ENCODE measurements around the gene NEXMIF. TPM values are rescaled to one million over a fixed set of nuclear protein-coding genes. Genes with fewer than 3 reads are reported as not detected.
A peak's percentile ranks its signal among the peaks of the same experiment; 100 is the strongest.
"Not testable (repeated sequence)": the region's sequence is repeated elsewhere in the genome, so short reads cannot be mapped to it uniquely, and the experiment has no call there.

The NEXMIF gene
- 0.29 and 0.35 TPM in 2 replicates for total RNA-seq (2014; rRNA removed; shearing (Covaris generic))
- polyA plus RNA-seq (2014; cell fraction: nucleus; rRNA removed): 0.05 and 0.13 TPM in 2 replicates

- peak; percentile 27 for DNase-seq (ENCODE audit: extremely low read depth, low read depth)
Measured at GRCh38 chrX:74925225-74926088, at the start of gene NEXMIF. Gene NEXMIF, minus strand, starts transcription at chrX:74925452.

GRCh38 chrX:74961962-74962361, 36.7 kb upstream of the NEXMIF start:
- not testable (repeated sequence) for DNase-seq (ENCODE audit: extremely low read depth, low read depth)

GRCh38 chrX:74949717-74950116, 24.5 kb upstream of the NEXMIF start:
- DNase-seq (ENCODE audit: extremely low read depth, low read depth): no peak

GRCh38 chrX:74940414-74940813, 15.2 kb upstream of the NEXMIF start:
- no peak for DNase-seq (ENCODE audit: extremely low read depth, low read depth)

GRCh38 chrX:74931214-74931613, 6.0 kb upstream of the NEXMIF start:
- DNase-seq (ENCODE audit: extremely low read depth, low read depth): no peak

GRCh38 chrX:74924449-74925224, 615 bp downstream of the NEXMIF start:
- DNase-seq (ENCODE audit: extremely low read depth, low read depth): peak; percentile 5

- DNase-seq (ENCODE audit: extremely low read depth, low read depth): no peak
Measured at GRCh38 chrX:74923942-74924448, 1.3 kb downstream of the NEXMIF start.

- no peak for DNase-seq (ENCODE audit: extremely low read depth, low read depth)
Measured at GRCh38 chrX:74922922-74923543, 2.2 kb downstream of the NEXMIF start.

GRCh38 chrX:74911494-74911893, 13.8 kb downstream of the NEXMIF start:
- no peak for DNase-seq (ENCODE audit: extremely low read depth, low read depth)

- DNase-seq (ENCODE audit: extremely low read depth, low read depth): no peak
Measured at GRCh38 chrX:74906417-74906816, 18.8 kb downstream of the NEXMIF start.

- no peak for DNase-seq (ENCODE audit: extremely low read depth, low read depth)
Measured at GRCh38 chrX:74902806-74903205, 22.4 kb downstream of the NEXMIF start.

- DNase-seq (ENCODE audit: extremely low read depth, low read depth): no peak
Measured at GRCh38 chrX:74892561-74892960, 32.7 kb downstream of the NEXMIF start.

- no peak for DNase-seq (ENCODE audit: extremely low read depth, low read depth)
Measured at GRCh38 chrX:74890676-74891430, 34.4 kb downstream of the NEXMIF start.

GRCh38 chrX:74882383-74882782, 42.9 kb downstream of the NEXMIF start:
- DNase-seq (ENCODE audit: extremely low read depth, low read depth): not testable (repeated sequence)

- no peak for DNase-seq (ENCODE audit: extremely low read depth, low read depth)
Measured at GRCh38 chrX:74865725-74866124, 59.5 kb downstream of the NEXMIF start.

GRCh38 chrX:74853255-74853654, 72.0 kb downstream of the NEXMIF start:
- no peak for DNase-seq (ENCODE audit: extremely low read depth, low read depth)

GRCh38 chrX:74835566-74835965, 89.7 kb downstream of the NEXMIF start:
- DNase-seq (ENCODE audit: extremely low read depth, low read depth): no peak

GRCh38 chrX:74819797-74820196, 105.5 kb downstream of the NEXMIF start:
- DNase-seq (ENCODE audit: extremely low read depth, low read depth): not testable (repeated sequence)

GRCh38 chrX:74814681-74815080, 110.6 kb downstream of the NEXMIF start:
- DNase-seq (ENCODE audit: extremely low read depth, low read depth): no peak

GRCh38 chrX:74804574-74804973, 120.7 kb downstream of the NEXMIF start:
- no peak for DNase-seq (ENCODE audit: extremely low read depth, low read depth)
